Fibroblast of mammary gland (primary cell): ENCODE data around the gene PLAAT3.

Source experiments
- DNase-seq: peaks from one replicate; pipeline ENCODE4 v3.0.0-alpha.2; 2010; ENCODE audit warnings: low read depth
- H3K4me3 ChIP-seq: 2 replicates; pipeline ENCODE4 v1.5.1; 2011; ENCODE audit warnings: low read depth, mild to moderate bottlenecking, low read length, moderate library complexity; ENCODE audit not compliant: control insufficient read depth
- CTCF ChIP-seq: conservative IDR thresholded peaks from 2 replicates; pipeline ENCODE4 v1.5.1; 2011; ENCODE audit warnings: low read depth, low read length, inconsistent platforms; ENCODE audit not compliant: control insufficient read depth, insufficient read depth

The PLAAT3 gene

GRCh38 chr11:63558459-63559157 lies 55.6 kb downstream of the PLAAT3 start:
- no peak for TF ChIP-seq CTCF
- no peak for DNase-seq
- H3K4me3 ChIP-seq: no peak overlapping the region

GRCh38 chr11:63557570-63557969 lies 56.7 kb downstream of the PLAAT3 start:
- TF ChIP-seq CTCF: no peak
- no peak for DNase-seq
- no peak overlapping the region for H3K4me3 ChIP-seq

GRCh38 chr11:63556404-63557013 lies 57.7 kb downstream of the PLAAT3 start:
- TF ChIP-seq CTCF: no peak
- DNase-seq: no peak
- H3K4me3 ChIP-seq: no peak overlapping the region

- no peak for TF ChIP-seq CTCF
- DNase-seq: no peak
- no peak overlapping the region for H3K4me3 ChIP-seq
These were observed 59.4 kb downstream of the PLAAT3 start for GRCh38 chr11:63554877-63555223.

GRCh38 chr11:63553759-63554158 lies 60.5 kb downstream of the PLAAT3 start:
- DNase-seq: peak; percentile 10
- no peak for TF ChIP-seq CTCF
- no peak overlapping the region for H3K4me3 ChIP-seq

GRCh38 chr11:63552921-63553320 lies 61.3 kb downstream of the PLAAT3 start:
- H3K4me3 ChIP-seq: no peak overlapping the region
- no peak for TF ChIP-seq CTCF
- DNase-seq: no peak
